OCI-LY1 (cell line): ENCODE measurements around the gene PRDM15.

Source experiments
- H2AFZ ChIP-seq: fragments of 200-600 bp; sonication (generic), shearing (Covaris generic); 2 replicates; pipeline ENCODE4 v1.6.0; 2014; ENCODE audit warnings: antibody characterized with exemption, mild to moderate bottlenecking, low read length
- H3F3A ChIP-seq: fragments of 200-600 bp; sonication (generic), shearing (Covaris generic); 2 replicates; pipeline ENCODE4 v1.6.0; 2014; ENCODE audit warnings: mild to moderate bottlenecking, antibody characterized with exemption, low read length, moderate library complexity; ENCODE audit not compliant: insufficient read depth
- H3K27ac ChIP-seq: fragments of 200-600 bp; sonication (generic); 2 replicates; pipeline ENCODE4 v1.5.1; 2014; ENCODE audit warnings: low read length, mixed run types, mild to moderate bottlenecking, low read depth; ENCODE audit not compliant: poor library complexity, severe bottlenecking
- H3K27me3 ChIP-seq: fragments of 200-600 bp; sonication (generic); 2 replicates; pipeline ENCODE4 v1.6.0; 2014; ENCODE audit warnings: antibody characterized with exemption, mild to moderate bottlenecking, low read length, moderate library complexity; ENCODE audit not compliant: insufficient read depth
- H3K36me3 ChIP-seq: fragments of 200-600 bp; sonication (generic); 2 replicates; pipeline ENCODE4 v1.6.1; 2014; ENCODE audit warnings: mild to moderate bottlenecking, antibody characterized with exemption, low read length, moderate library complexity, mixed read lengths; ENCODE audit not compliant: insufficient read depth
- H3K4me1 ChIP-seq: fragments of 200-600 bp; sonication (generic); 2 replicates; pipeline ENCODE4 v1.5.1; 2014; ENCODE audit warnings: mild to moderate bottlenecking, low read length, moderate library complexity; ENCODE audit not compliant: insufficient read depth, severe bottlenecking
- H3K4me2 ChIP-seq: fragments of 200-600 bp; sonication (generic), shearing (Covaris generic); 2 replicates; pipeline ENCODE4 v1.6.1; 2014; ENCODE audit warnings: low read length
- H3K4me3 ChIP-seq: fragments of 200-600 bp; sonication (generic); 2 replicates; pipeline ENCODE4 v1.5.1; 2014; ENCODE audit warnings: low read length, low read depth, mild to moderate bottlenecking, mixed read lengths; ENCODE audit not compliant: poor library complexity, severe bottlenecking
- H3K79me2 ChIP-seq: fragments of 200-600 bp; shearing (Covaris generic); 2 replicates; pipeline ENCODE4 v1.6.1; 2016; ENCODE audit warnings: mixed run types, low read length, mixed read lengths; ENCODE audit not compliant: insufficient read depth
- H3K9ac ChIP-seq: fragments of 200-600 bp; sonication (generic), shearing (Covaris generic); 2 replicates; pipeline ENCODE4 v1.6.1; 2014; ENCODE audit warnings: mild to moderate bottlenecking, low read length, mixed read lengths
- H3K9me2 ChIP-seq: fragments of 200-600 bp; sonication (generic), shearing (Covaris generic); 2 replicates; pipeline ENCODE4 v1.6.1; 2014; ENCODE audit warnings: low read depth, mild to moderate bottlenecking, low read length, mixed read lengths
- H3K9me3 ChIP-seq: fragments of 200-600 bp; shearing (Covaris generic); 2 replicates; pipeline ENCODE4 v1.6.1; 2014; ENCODE audit warnings: low read length, mixed read lengths
- H4K20me1 ChIP-seq: fragments of 200-600 bp; sonication (generic), shearing (Covaris generic); 2 replicates; pipeline ENCODE4 v1.6.0; 2016; ENCODE audit warnings: mild to moderate bottlenecking, low read length; ENCODE audit not compliant: insufficient read depth
- CTCF ChIP-seq: fragments of 200-600 bp; sonication (generic), shearing (Covaris generic); IDR thresholded peaks from 2 replicates; pipeline ENCODE4 v1.5.1; 2017; ENCODE audit warnings: mild to moderate bottlenecking, antibody characterized with exemption, low read length, moderate library complexity, mixed read lengths
- EZH2 ChIP-seq: fragments of 200-600 bp; sonication (generic), shearing (Covaris generic); IDR thresholded peaks from 2 replicates; pipeline ENCODE4 v1.8.0; 2017; ENCODE audit warnings: borderline replicate concordance, mixed run types, mild to moderate bottlenecking, antibody characterized with exemption, low read length, moderate library complexity, mixed read lengths

The PRDM15 gene

DNA sequence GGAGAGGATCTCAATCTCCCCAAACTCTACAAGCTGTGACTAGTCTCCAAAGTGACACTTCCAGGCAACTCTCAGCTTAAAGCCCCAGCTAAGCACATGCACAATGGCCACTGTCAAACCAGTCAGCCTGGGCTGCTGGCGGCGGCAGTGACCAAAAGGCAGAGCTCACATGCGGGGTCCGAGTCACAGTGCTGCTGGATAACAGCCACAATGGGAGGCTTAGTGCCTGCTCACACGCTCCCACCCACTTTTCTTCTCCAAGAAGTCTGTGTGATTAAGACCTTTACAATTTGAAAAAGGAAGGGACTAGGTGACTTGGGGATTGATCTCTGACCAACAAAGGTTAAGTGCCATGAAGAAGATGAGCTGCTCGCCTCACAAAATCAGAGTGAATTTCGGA is 129.1 kb downstream of the PRDM15 start:
- no peaks in the 10 kb centered on the region for H3K79me2 ChIP-seq
- H3K4me1 ChIP-seq, result peaks cover 8% of the 10 kb centered on the region
- no peaks in the 10 kb centered on the region for H3F3A ChIP-seq
- no peaks in the 10 kb centered on the region for H3K9me2 ChIP-seq
- no peak overlapping the region for H3K27ac ChIP-seq
- H3K9ac ChIP-seq, result no peak overlapping the region
- H4K20me1 ChIP-seq, result no peaks in the 10 kb centered on the region
- H3K9me3 ChIP-seq, result no peaks in the 10 kb centered on the region
- H3K27me3 ChIP-seq, result 0 out of 2 replicates have a peak, but pooled peaks cover 8% of the 10 kb centered on the region
- no peak overlapping the region for H2AFZ ChIP-seq
- no peak overlapping the region for H3K4me3 ChIP-seq
- TF ChIP-seq EZH2 (no peak), CTCF (no peak)
- H3K36me3 ChIP-seq, result no peaks in the 10 kb centered on the region
- no peak overlapping the region for H3K4me2 ChIP-seq

DNA sequence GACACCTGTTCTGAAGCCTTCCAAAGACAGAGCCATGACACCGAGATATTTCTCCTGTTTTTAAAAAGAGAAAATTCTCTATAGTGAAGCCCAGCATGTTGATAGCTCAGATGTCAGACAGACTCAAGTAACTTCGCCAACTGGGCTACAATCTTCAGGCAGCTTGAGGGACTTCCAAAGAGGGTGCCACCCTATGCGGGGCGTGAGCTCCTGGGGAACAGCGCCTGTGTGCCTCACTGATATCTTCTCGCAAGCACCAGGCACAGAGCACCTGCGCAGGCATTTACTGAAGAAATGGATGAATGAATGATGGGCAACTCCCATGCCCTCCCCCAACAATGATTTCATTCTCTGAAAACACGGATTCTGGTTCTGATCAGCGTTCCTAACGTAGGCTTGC is 129.9 kb downstream of the PRDM15 start:
- Histone ChIP-seq H3F3A (no peaks in the 10 kb centered on the region), H3K4me3 (no peak overlapping the region), H3K9ac (no peak overlapping the region), H3K36me3 (no peaks in the 10 kb centered on the region), H2AFZ (no peak overlapping the region), H3K27ac (no peak overlapping the region), H4K20me1 (no peaks in the 10 kb centered on the region), H3K27me3 (0 out of 2 replicates have a peak, but pooled peaks cover 8% of the 10 kb centered on the region), H3K4me1 (peaks cover 8% of the 10 kb centered on the region), H3K9me2 (no peaks in the 10 kb centered on the region), H3K79me2 (no peaks in the 10 kb centered on the region), H3K4me2 (no peak overlapping the region), H3K9me3 (no peaks in the 10 kb centered on the region)
- no peak for TF ChIP-seq CTCF
- no peak for TF ChIP-seq EZH2
